ENCODE measurements around the gene XXYLT1. TPM values are rescaled to one million over a fixed set of nuclear protein-coding genes. Genes with fewer than 3 reads are reported as not detected.

XXYLT1 gene
- total RNA-seq, 1 experiment from 2014 or later: 23.4 TPM

DNA sequence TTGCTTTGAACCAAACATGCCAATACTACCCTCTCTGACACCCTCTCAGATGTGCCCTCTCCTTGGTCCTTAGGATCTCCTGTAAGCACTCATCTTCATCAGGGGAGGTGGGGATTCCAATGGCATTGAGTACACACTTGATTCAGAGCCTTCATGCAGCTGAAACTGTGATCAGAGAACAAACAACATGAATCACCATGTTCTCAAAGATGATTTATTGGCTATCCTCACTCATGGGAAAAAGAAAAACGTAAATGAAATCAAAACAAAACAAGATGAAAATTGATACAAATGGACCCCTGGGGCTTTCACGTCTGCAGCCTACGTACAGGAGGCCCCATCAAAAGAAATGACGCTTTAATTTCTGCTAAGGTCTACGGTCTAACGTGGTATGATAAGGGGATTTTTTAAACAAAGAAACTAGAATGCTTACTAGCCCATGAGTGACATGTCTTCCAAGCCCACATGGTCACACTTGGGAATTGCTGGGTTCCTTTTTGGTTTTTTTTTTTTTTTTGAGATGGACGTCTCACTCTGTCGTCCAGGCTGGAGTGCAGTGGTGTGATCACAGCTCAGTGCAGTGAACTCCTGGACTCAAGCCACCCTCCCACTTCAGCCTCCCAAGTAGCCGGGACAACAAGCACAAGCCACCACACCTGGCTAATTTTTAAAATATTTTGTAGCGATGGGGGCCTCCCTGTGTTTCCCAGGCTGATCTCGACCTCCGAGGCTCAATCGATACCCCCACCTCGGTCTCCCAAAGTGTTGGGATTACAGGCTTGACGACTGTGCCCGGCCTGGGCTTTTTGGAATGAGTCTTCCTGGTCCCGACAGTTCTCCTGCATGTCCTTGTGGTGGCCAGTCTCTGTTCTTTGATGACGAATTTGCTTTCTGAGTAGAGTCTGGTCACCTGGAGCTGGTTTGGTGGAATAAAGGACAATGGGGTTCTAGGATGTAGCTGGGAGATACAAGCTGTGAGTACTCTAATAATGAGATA, 202.6 kb downstream of the XXYLT1 start:
- H3K9me3 Mint-ChIP-seq: no peaks in the 10 kb centered on the region
- H3K27me3 Mint-ChIP-seq (ENCODE audit: low read depth): no peaks in the 10 kb centered on the region
- DNase-seq (ENCODE audit: low spot score) (no peak), ATAC-seq (no peak)
- ChIA-PET CTCF (no interaction called here), POLR2A (no interaction called here)
- H3K4me1 Mint-ChIP-seq: peaks cover 3% of the 10 kb centered on the region
- no peak for TF ChIP-seq TCF7 (CRISPR knock-in tag; IDR thresholded peaks at IDR 0.05; ENCODE audit: low read depth)
- TF ChIP-seq, protein P1, sequence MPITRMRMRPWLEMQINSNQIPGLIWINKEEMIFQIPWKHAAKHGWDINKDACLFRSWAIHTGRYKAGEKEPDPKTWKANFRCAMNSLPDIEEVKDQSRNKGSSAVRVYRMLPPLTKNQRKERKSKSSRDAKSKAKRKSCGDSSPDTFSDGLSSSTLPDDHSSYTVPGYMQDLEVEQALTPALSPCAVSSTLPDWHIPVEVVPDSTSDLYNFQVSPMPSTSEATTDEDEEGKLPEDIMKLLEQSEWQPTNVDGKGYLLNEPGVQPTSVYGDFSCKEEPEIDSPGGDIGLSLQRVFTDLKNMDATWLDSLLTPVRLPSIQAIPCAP (CRISPR knock-in tag; IDR thresholded peaks at IDR 0.05): no peak
- H3K27ac Mint-ChIP-seq: no peak overlapping the region; the same call in 1 of the 2 replicates
- H3K36me3 Mint-ChIP-seq: peaks cover 14% of the 10 kb centered on the region
- H3K4me3 Mint-ChIP-seq: no peak overlapping the region

DNA sequence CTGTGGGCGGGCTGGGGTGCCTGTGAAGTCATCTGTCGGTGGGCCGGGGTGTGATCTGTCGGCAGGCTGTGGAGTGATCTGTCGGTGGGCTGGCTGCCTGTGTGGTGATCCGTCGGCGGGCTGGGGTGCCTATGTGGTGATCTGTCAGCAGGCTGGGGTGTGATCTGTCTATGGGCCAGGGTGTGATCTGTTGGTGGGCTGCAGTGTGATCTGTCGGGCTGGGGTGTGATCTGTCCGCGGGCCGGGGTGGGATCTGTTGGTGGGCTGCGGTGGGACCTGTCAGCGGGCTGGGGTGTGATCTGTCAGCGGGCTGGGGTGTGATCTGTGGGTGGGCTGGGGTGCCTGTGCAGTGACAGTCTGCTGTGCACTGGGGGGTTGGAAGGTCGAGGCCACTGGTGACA, 204.5 kb downstream of the XXYLT1 start:
- Mint-ChIP-seq H3K4me3 (no peak overlapping the region), H3K9me3 (no peaks in the 10 kb centered on the region), H3K4me1 (peaks cover 9% of the 10 kb centered on the region), H3K27me3 (ENCODE audit: low read depth) (no peaks in the 10 kb centered on the region), H3K36me3 (peaks cover 14% of the 10 kb centered on the region), H3K27ac (no peak overlapping the region)
- POLR2A ChIA-PET: no interaction called here
- CTCF ChIA-PET: no interaction called here
- ATAC-seq: no peak
- TF ChIP-seq, protein P2, sequence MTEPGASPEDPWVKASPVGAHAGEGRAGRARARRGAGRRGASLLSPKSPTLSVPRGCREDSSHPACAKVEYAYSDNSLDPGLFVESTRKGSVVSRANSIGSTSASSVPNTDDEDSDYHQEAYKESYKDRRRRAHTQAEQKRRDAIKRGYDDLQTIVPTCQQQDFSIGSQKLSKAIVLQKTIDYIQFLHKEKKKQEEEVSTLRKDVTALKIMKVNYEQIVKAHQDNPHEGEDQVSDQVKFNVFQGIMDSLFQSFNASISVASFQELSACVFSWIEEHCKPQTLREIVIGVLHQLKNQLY (CRISPR knock-in tag; IDR thresholded peaks at IDR 0.05): no peak
- no peak for DNase-seq (ENCODE audit: low spot score)

DNA sequence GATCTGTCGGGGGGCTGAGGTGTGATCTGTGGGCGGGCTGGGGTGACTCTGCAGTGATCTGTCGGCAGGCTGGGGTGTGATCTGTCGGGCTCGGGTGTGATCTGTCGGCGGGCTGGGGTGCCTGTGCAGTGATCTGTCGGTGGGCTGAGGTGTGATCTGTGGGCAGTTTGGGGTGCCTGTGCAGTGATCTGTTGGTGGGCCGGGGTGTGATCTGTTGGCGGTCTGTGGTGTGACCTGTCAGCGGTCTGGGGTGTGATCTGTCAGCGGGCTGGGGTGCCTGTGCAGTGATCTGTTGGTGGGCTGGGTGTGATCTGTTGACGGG, 205.1 kb downstream of the XXYLT1 start:
- no peaks in the 10 kb centered on the region for H3K9me3 Mint-ChIP-seq
- no peaks in the 10 kb centered on the region for H3K27me3 Mint-ChIP-seq (ENCODE audit: low read depth)
- TF ChIP-seq KAT7 (CRISPR knock-in tag; IDR thresholded peaks at IDR 0.05; ENCODE audit: borderline replicate concordance): no peak
- TF ChIP-seq ZNF317 (CRISPR knock-in tag; IDR thresholded peaks at IDR 0.05; ENCODE audit: borderline replicate concordance, low read depth): no peak
- TF ChIP-seq TEAD1 (CRISPR knock-in tag; IDR thresholded peaks at IDR 0.05): no peak
- TF ChIP-seq, protein P3, sequence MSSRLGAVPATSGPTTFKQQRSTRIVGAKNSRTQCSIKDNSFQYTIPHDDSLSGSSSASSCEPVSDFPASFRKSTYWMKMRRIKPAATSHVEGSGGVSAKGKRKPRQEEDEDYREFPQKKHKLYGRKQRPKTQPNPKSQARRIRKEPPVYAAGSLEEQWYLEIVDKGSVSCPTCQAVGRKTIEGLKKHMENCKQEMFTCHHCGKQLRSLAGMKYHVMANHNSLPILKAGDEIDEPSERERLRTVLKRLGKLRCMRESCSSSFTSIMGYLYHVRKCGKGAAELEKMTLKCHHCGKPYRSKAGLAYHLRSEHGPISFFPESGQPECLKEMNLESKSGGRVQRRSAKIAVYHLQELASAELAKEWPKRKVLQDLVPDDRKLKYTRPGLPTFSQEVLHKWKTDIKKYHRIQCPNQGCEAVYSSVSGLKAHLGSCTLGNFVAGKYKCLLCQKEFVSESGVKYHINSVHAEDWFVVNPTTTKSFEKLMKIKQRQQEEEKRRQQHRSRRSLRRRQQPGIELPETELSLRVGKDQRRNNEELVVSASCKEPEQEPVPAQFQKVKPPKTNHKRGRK (CRISPR knock-in tag; IDR thresholded peaks at IDR 0.05; ENCODE audit: borderline replicate concordance): no peak
- no peak for TF ChIP-seq ZNF232 (CRISPR knock-in tag; IDR thresholded peaks at IDR 0.05)
- TF ChIP-seq GABPB1 (CRISPR knock-in tag; IDR thresholded peaks at IDR 0.05): no peak
- TF ChIP-seq NFATC4 (CRISPR knock-in tag; IDR thresholded peaks at IDR 0.05): no peak
- TF ChIP-seq, protein P2 (CRISPR knock-in tag; IDR thresholded peaks at IDR 0.05): no peak
- TF ChIP-seq, protein P4, sequence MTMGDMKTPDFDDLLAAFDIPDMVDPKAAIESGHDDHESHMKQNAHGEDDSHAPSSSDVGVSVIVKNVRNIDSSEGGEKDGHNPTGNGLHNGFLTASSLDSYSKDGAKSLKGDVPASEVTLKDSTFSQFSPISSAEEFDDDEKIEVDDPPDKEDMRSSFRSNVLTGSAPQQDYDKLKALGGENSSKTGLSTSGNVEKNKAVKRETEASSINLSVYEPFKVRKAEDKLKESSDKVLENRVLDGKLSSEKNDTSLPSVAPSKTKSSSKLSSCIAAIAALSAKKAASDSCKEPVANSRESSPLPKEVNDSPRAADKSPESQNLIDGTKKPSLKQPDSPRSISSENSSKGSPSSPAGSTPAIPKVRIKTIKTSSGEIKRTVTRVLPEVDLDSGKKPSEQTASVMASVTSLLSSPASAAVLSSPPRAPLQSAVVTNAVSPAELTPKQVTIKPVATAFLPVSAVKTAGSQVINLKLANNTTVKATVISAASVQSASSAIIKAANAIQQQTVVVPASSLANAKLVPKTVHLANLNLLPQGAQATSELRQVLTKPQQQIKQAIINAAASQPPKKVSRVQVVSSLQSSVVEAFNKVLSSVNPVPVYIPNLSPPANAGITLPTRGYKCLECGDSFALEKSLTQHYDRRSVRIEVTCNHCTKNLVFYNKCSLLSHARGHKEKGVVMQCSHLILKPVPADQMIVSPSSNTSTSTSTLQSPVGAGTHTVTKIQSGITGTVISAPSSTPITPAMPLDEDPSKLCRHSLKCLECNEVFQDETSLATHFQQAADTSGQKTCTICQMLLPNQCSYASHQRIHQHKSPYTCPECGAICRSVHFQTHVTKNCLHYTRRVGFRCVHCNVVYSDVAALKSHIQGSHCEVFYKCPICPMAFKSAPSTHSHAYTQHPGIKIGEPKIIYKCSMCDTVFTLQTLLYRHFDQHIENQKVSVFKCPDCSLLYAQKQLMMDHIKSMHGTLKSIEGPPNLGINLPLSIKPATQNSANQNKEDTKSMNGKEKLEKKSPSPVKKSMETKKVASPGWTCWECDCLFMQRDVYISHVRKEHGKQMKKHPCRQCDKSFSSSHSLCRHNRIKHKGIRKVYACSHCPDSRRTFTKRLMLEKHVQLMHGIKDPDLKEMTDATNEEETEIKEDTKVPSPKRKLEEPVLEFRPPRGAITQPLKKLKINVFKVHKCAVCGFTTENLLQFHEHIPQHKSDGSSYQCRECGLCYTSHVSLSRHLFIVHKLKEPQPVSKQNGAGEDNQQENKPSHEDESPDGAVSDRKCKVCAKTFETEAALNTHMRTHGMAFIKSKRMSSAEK (CRISPR knock-in tag; IDR thresholded peaks at IDR 0.05; ENCODE audit: borderline replicate concordance): no peak
- TF ChIP-seq SP1 (CRISPR knock-in tag; conservative IDR thresholded peaks at IDR 0.05): no peak
- CTCF ChIA-PET: no interaction called here
- no peak overlapping the region for H3K4me3 Mint-ChIP-seq
- no peak overlapping the region for H3K27ac Mint-ChIP-seq
- H3K4me1 Mint-ChIP-seq: peaks cover 9% of the 10 kb centered on the region
- POLR2A ChIA-PET: no interaction called here
- ATAC-seq: no peak
- DNase-seq (ENCODE audit: low spot score): no peak
- H3K36me3 Mint-ChIP-seq: peaks cover 14% of the 10 kb centered on the region

Measured in WTC11 (cell line).